Trophoblast cell (in vitro differentiated cells and primary cell): ENCODE results near the gene SGSM2.

Source experiments
- DNase-seq, 2 donors: peaks; one replicate each; pipeline ENCODE4 v3.0.0-alpha.2; 2016
- H2AFZ ChIP-seq: 2 replicates; pipeline ENCODE4 v1.6.1; 2013; ENCODE audit warnings: low read length, moderate library complexity, mild to moderate bottlenecking; ENCODE audit not compliant: insufficient read depth, poor library complexity
- H2AK5ac ChIP-seq: 2 replicates; pipeline ENCODE4 v1.6.1; 2013; ENCODE audit warnings: mild to moderate bottlenecking, low read length
- H2BK120ac ChIP-seq: 2 replicates; pipeline ENCODE4 v1.6.1; 2013; ENCODE audit warnings: low read length, mild to moderate bottlenecking, moderate library complexity; ENCODE audit not compliant: insufficient read depth, poor library complexity
- H2BK12ac ChIP-seq: 2 replicates; pipeline ENCODE4 v1.6.1; 2013; ENCODE audit warnings: mild to moderate bottlenecking, low read length, moderate library complexity
- H2BK5ac ChIP-seq: 2 replicates; pipeline ENCODE4 v1.6.1; 2013; ENCODE audit warnings: low read length, low read depth, moderate library complexity, mild to moderate bottlenecking; ENCODE audit not compliant: poor library complexity
- H3K14ac ChIP-seq: 2 replicates; pipeline ENCODE4 v1.6.1; 2013; ENCODE audit warnings: mild to moderate bottlenecking, low read length
- H3K18ac ChIP-seq: 2 replicates; pipeline ENCODE4 v1.6.1; 2013; ENCODE audit warnings: mild to moderate bottlenecking, low read length
- H3K23ac ChIP-seq: 2 replicates; pipeline ENCODE4 v1.6.1; 2013; ENCODE audit warnings: low read length
- H3K27ac ChIP-seq: 2 replicates; pipeline ENCODE4 v1.5.1; 2013; ENCODE audit warnings: low read depth, mild to moderate bottlenecking, inconsistent platforms, low read length, moderate library complexity
- H3K27me3 ChIP-seq: 2 replicates; pipeline ENCODE4 v1.6.1; 2013; ENCODE audit warnings: inconsistent platforms, mild to moderate bottlenecking, low read length, moderate library complexity; ENCODE audit not compliant: insufficient read depth
- H3K36me3 ChIP-seq, 2 experiments: 1 replicate in 1 of 2; 2 replicates in 1 of 2; pipeline ENCODE4 v1.6.1; 2013; ENCODE audit warnings: low read length in 2 of 2, mild to moderate bottlenecking in 2 of 2, moderate library complexity in 1 of 2; ENCODE audit not compliant: insufficient read depth in 2 of 2, control insufficient read depth in 1 of 2
- H3K4ac ChIP-seq: 2 replicates; pipeline ENCODE4 v1.6.1; 2013; ENCODE audit warnings: low read depth, mild to moderate bottlenecking, low read length, moderate library complexity
- H3K4me1 ChIP-seq, 2 experiments: 1 replicate in 1 of 2; 2 replicates in 1 of 2; pipeline ENCODE4 v1.6.1; 2013; ENCODE audit warnings: low read length in 2 of 2, mild to moderate bottlenecking in 2 of 2, moderate library complexity in 1 of 2; ENCODE audit not compliant: insufficient read depth in 2 of 2, control insufficient read depth in 1 of 2
- H3K4me2 ChIP-seq: 2 replicates; pipeline ENCODE4 v1.6.1; 2013; ENCODE audit warnings: inconsistent platforms, mild to moderate bottlenecking, low read length, moderate library complexity
- H3K4me3 ChIP-seq: 2 replicates; pipeline ENCODE4 v1.5.1; 2013; ENCODE audit warnings: mild to moderate bottlenecking, low read depth, low read length, inconsistent platforms
- H3K79me1 ChIP-seq: one replicate; pipeline ENCODE4 v1.6.1; 2013; ENCODE audit warnings: low read length
- H3K79me2 ChIP-seq: 2 replicates; pipeline ENCODE4 v1.6.1; 2013; ENCODE audit warnings: low read length, mild to moderate bottlenecking; ENCODE audit not compliant: control insufficient read depth, insufficient read depth, poor library complexity
- H3K9ac ChIP-seq: 2 replicates; pipeline ENCODE4 v1.6.1; 2013; ENCODE audit warnings: mild to moderate bottlenecking, low read length
- H3K9me3 ChIP-seq: 2 replicates; pipeline ENCODE4 v1.6.1; 2013; ENCODE audit warnings: low read depth, mild to moderate bottlenecking, control low read depth, inconsistent platforms, low read length; ENCODE audit not compliant: insufficient read depth
- H4K12ac ChIP-seq: 2 replicates; pipeline ENCODE4 v1.6.1; 2013; ENCODE audit warnings: low read depth, mild to moderate bottlenecking, low read length, moderate library complexity
- H4K8ac ChIP-seq: 2 replicates; pipeline ENCODE4 v1.6.1; 2013; ENCODE audit warnings: low read depth, mild to moderate bottlenecking, low read length, moderate library complexity
- H4K91ac ChIP-seq: one replicate; pipeline ENCODE4 v1.6.1; 2013; ENCODE audit warnings: low read depth, mild to moderate bottlenecking, low read length, moderate library complexity
- WGBS: extraction: QIAGEN DNeasy Blood & Tissue Kit; methylation state at CpG from one replicate; pipeline ENCODE4 v1.1.7; 2013; ENCODE audit warnings: missing lambda C conversion rate; ENCODE audit not compliant: insufficient read length, insufficient coverage; ENCODE audit errors: extremely low coverage; 5-methylcytosine and 5-hydroxymethylcytosine counted together

Gene SGSM2

GRCh38 chr17:2391597-2392251 lies 54.4 kb downstream of the SGSM2 start:
- Histone ChIP-seq H3K4me2 (peak overlapping the region; percentile 96), H3K9me3 (no peaks in the 10 kb centered on the region)

GRCh38 chr17:2392252-2393173 lies 55.2 kb downstream of the SGSM2 start:
- Histone ChIP-seq H3K4me3 (peak overlapping the region; percentile 76), H4K12ac (peak overlapping the region; percentile 31), H4K91ac (peak overlapping the region; percentile 99), H2BK120ac (peak overlapping the region; percentile 18), H3K79me2 (peaks cover 13% of the 10 kb centered on the region), H3K27me3 (no peaks in the 10 kb centered on the region), H3K23ac (no peak overlapping the region), H3K18ac (peak overlapping the region; percentile 16), H2AK5ac (peak overlapping the region; percentile 38), H3K4me2 (peak overlapping the region; percentile 99), H3K14ac (peak overlapping the region; percentile 46), H3K9me3 (no peaks in the 10 kb centered on the region), H3K9ac (peak overlapping the region; percentile 36), H3K4ac (peak overlapping the region; percentile 14), H2BK12ac (no peak overlapping the region), H4K8ac (peak overlapping the region; percentile 70), H3K36me3 (peaks cover 9 to 16% of the 10 kb centered on the region in 2 experiments), H2BK5ac (peak overlapping the region; percentile 73), H3K79me1 (peaks cover 32% of the 10 kb centered on the region), H2AFZ (peak overlapping the region; percentile 23), H3K27ac (peak overlapping the region; percentile 96), H3K4me1 (peaks cover 29% of the 10 kb centered on the region in 2 experiments)
- WGBS: no CpG with 5 or more reads among the region's 83 CpGs
- DNase-seq: peak; percentile 94 to 97

More at GRCh38 chr17:2391597-2392251, 54.4 kb downstream of the SGSM2 start:
- Histone ChIP-seq H3K79me1 (peaks cover 27% of the 10 kb centered on the region), H3K27ac (no peak overlapping the region), H2AFZ (no peak overlapping the region), H3K14ac (no peak overlapping the region), H4K12ac (peak overlapping the region; percentile 28), H3K27me3 (no peaks in the 10 kb centered on the region), H3K23ac (no peak overlapping the region), H3K36me3 (peaks cover 17 to 24% of the 10 kb centered on the region in 2 experiments), H2AK5ac (peak overlapping the region; percentile 3), H2BK120ac (no peak overlapping the region), H2BK5ac (no peak overlapping the region), H3K18ac (peak overlapping the region; percentile 16), H3K79me2 (peaks cover 13% of the 10 kb centered on the region), H3K4me3 (no peak overlapping the region), H4K8ac (no peak overlapping the region), H3K4me1 (peaks cover 23 to 24% of the 10 kb centered on the region in 2 experiments), H3K4ac (no peak overlapping the region), H3K9ac (no peak overlapping the region), H4K91ac (no peak overlapping the region), H2BK12ac (peak overlapping the region; percentile 37)
- no peak for DNase-seq
- WGBS: no CpG with 5 or more reads among the region's 18 CpGs

DNA sequence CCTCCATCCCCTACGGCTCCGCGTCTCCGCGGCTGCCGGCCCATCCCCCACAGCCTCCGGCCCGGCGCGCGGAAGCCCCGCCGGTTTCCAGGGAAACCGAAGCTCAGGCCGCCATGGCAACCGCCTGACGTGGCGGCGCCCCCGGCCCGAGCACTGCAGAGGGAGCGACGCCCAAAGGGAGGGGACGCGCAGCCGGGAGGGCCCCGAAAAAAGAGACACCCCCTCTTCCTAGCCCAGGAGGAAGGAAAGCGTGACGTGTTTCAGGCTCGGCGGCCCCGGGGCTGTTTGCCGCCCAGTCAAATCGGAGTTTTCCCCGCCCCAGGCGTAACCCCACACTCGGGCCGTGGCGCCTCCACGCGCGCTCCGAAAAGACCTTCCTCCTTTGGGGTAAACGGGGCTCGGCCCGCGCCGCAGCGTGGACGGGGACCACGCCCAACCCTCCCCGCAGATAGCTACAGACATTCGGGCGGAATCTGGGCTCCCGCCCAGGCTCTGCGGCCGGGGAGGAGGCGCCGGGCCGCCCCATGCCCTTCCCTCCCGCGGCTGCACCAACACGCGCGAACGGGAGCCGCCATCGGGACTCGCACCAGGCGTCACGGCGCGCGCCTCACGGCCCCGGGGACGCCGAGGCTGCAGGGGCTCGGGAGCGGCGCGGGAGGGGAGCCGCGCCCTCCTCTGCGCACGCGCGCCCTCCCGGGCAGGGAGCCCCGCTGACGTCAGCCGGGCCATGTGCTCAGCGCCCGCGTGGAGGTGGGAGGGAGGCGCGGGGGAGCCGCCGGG lies 56.1 kb downstream of the SGSM2 start:
- peak overlapping the region; percentile 99 for H3K18ac ChIP-seq
- no peaks in the 10 kb centered on the region for H3K27me3 ChIP-seq
- peak overlapping the region; percentile 96 for H3K14ac ChIP-seq
- peak overlapping the region; percentile 96 for H3K27ac ChIP-seq
- H3K4me2 ChIP-seq: peak overlapping the region; percentile 99
- H2BK120ac ChIP-seq: peak overlapping the region; percentile 92
- H3K79me2 ChIP-seq: peaks cover 19% of the 10 kb centered on the region
- peak overlapping the region; percentile 76 for H3K4me3 ChIP-seq
- H3K4me1 ChIP-seq: peaks cover 38% of the 10 kb centered on the region in 2 experiments
- H2BK12ac ChIP-seq: peak overlapping the region; percentile 89
- peaks cover under 1 to 8% of the 10 kb centered on the region in 2 experiments for H3K36me3 ChIP-seq
- peak overlapping the region; percentile 91 for H2AFZ ChIP-seq
- peak overlapping the region; percentile 99 for H2BK5ac ChIP-seq
- peak overlapping the region; percentile 97 for H3K9ac ChIP-seq
- DNase-seq: peak; percentile 80 to 92
- H3K4ac ChIP-seq: peak overlapping the region; percentile 96
- no CpG with 5 or more reads among the region's 99 CpGs for WGBS
- no peak overlapping the region for H3K23ac ChIP-seq
- peaks cover 32% of the 10 kb centered on the region for H3K79me1 ChIP-seq
- H4K12ac ChIP-seq: peak overlapping the region; percentile 84
- peak overlapping the region; percentile 99 for H4K91ac ChIP-seq
- H2AK5ac ChIP-seq: peak overlapping the region; percentile 96
- no peaks in the 10 kb centered on the region for H3K9me3 ChIP-seq
- H4K8ac ChIP-seq: peak overlapping the region; percentile 95
